Endodermal cell (in vitro differentiated cells): ENCODE results near the gene SSBP2. TPM values are rescaled to one million over a fixed set of nuclear protein-coding genes. Genes with fewer than 3 reads are reported as not detected.

Experiments used
- DNase-seq: peaks from one replicate; pipeline ENCODE4 v3.0.0-alpha.2; 2017
- H3K27ac ChIP-seq: 2 replicates; pipeline ENCODE4 v1.5.1; 2013; ENCODE audit warnings: mild to moderate bottlenecking, low read depth, low read length, moderate library complexity
- H3K27me3 ChIP-seq: 2 replicates; pipeline ENCODE4 v1.6.1; 2013; ENCODE audit warnings: mild to moderate bottlenecking, low read length, moderate library complexity; ENCODE audit not compliant: insufficient read depth, control insufficient read depth, poor library complexity, severe bottlenecking
- H3K36me3 ChIP-seq: 2 replicates; pipeline ENCODE4 v1.7.0; 2013; ENCODE audit warnings: mild to moderate bottlenecking, low read length, moderate library complexity; ENCODE audit not compliant: control insufficient read depth, insufficient read depth
- H3K4me1 ChIP-seq: one replicate; pipeline ENCODE4 v1.7.0; 2013; ENCODE audit warnings: low read length; ENCODE audit not compliant: control insufficient read depth, insufficient read depth
- H3K4me3 ChIP-seq: 2 replicates; pipeline ENCODE4 v1.5.1; 2013; ENCODE audit warnings: mild to moderate bottlenecking, low read length, moderate library complexity
- H3K9ac ChIP-seq: 2 replicates; pipeline ENCODE4 v1.6.1; 2013; ENCODE audit warnings: mild to moderate bottlenecking, low read length, moderate library complexity; ENCODE audit not compliant: poor library complexity, severe bottlenecking; ENCODE audit errors: extremely low read depth
- H3K9me3 ChIP-seq: 2 replicates; pipeline ENCODE4 v1.6.1; 2013; ENCODE audit warnings: mild to moderate bottlenecking, low read length, moderate library complexity; ENCODE audit not compliant: control insufficient read depth
- H3K27ac Mint-ChIP-seq: 2 replicates; pipeline ENCODE4 v1.8.0; 2020; ENCODE audit warnings: mixed read lengths
- H3K27me3 Mint-ChIP-seq: 2 replicates; pipeline ENCODE4 v1.8.0; 2021; ENCODE audit warnings: mild to moderate bottlenecking, mixed read lengths; ENCODE audit not compliant: insufficient read depth
- H3K36me3 Mint-ChIP-seq: 2 replicates; pipeline ENCODE4 v1.8.0; 2020; ENCODE audit warnings: low read depth, mixed read lengths
- H3K4me1 Mint-ChIP-seq: 2 replicates; pipeline ENCODE4 v1.8.0; 2020; ENCODE audit warnings: mixed read lengths
- H3K4me3 Mint-ChIP-seq: 2 replicates; pipeline ENCODE4 v1.8.0; 2020; ENCODE audit warnings: mild to moderate bottlenecking, moderate library complexity, mixed read lengths
- H3K9me3 Mint-ChIP-seq: 2 replicates; pipeline ENCODE4 v1.8.0; 2020; ENCODE audit warnings: mild to moderate bottlenecking, mixed read lengths
- CTCF ChIP-seq: fragments of 200-600 bp; sonication (generic); conservative IDR thresholded peaks from 2 replicates; pipeline ENCODE4 v1.5.0; 2021; ENCODE audit warnings: antibody characterized with exemption, mild to moderate bottlenecking
- WGBS, 2 experiments: methylation state at CpG; one replicate each; pipeline versions ENCODE4 v1.1.5 to v1.1.7; 2013; ENCODE audit warnings: missing lambda C conversion rate in 2 of 2, mixed read lengths in 1 of 2; ENCODE audit not compliant: insufficient coverage in 1 of 2, insufficient read length in 1 of 2; 5-methylcytosine and 5-hydroxymethylcytosine counted together
- total RNA-seq, 2 donors: library from RNA; stranded (reverse); fragmentation: NEBNext Ultra II Directional in 1 of 2; extraction: Animal tissue kit (Norgen Biotek cat#: 25700) in 1 of 2; gene quantifications; 2 replicates in 1 of 2; 3 replicates in 1 of 2; pipeline ENCODE4 v1.2.1, GENCODE V29; 2021

The SSBP2 gene
- total RNA-seq, 2 donors from 2014 or later: 27.5 to 30.2 TPM

DNA sequence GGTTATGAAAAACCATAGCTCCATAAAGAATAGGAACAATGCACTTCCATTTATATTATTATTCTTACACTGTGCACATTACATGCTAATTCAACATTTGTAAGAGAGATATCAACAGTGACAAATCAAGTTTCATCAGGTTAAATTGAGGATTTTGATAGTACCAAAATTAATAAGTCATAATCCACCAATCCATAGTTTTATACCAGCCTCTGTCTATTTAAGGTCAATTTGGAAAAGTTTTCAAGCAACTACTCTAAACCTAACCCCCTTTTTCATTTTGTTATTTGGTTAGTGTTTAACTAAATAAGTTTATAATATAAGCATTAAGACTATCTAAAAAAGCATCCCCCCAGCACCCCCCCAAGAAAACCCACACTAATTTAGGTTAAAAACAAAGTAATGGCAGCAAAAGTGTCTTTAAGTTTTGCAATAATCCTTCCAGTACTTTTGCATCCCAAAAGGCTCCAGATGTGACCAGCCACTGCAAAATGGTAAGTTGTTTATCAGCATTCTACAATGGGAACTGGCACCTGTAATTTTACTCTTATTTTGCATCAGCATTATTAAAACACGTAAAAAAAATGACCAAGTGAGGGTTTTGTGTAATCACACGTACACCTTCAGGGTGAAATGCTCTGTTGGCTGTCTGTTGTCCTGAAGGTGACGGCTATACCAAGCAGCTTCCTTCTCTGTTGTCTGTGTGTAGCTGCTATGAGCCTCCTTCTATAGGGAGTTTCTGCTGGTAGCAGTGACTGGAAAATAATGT is 36.8 kb upstream of the SSBP2 start:
- Mint-ChIP-seq H3K9me3 (no peaks in the 10 kb centered on the region), H3K4me1 (peaks cover 14% of the 10 kb centered on the region), H3K4me3 (no peak overlapping the region), H3K27ac (peak overlapping the region; percentile 62), H3K27me3 (no peaks in the 10 kb centered on the region), H3K36me3 (no peaks in the 10 kb centered on the region)
- Histone ChIP-seq H3K27me3 (no peaks in the 10 kb centered on the region), H3K4me3 (no peak overlapping the region), H3K36me3 (no peaks in the 10 kb centered on the region), H3K27ac (peak overlapping the region; percentile 81), H3K9me3 (no peaks in the 10 kb centered on the region), H3K4me1 (no peaks in the 10 kb centered on the region), H3K9ac (no peak overlapping the region)
- 47 to 80% methylated on average over 2 to 3 of the region's 3 CpGs for WGBS, 2 experiments
- TF ChIP-seq CTCF: no peak
- DNase-seq: peak; percentile 81

- no peaks in the 10 kb centered on the region for H3K4me1 ChIP-seq
- H3K36me3 ChIP-seq: no peaks in the 10 kb centered on the region
- H3K4me3 Mint-ChIP-seq: no peak overlapping the region
- TF ChIP-seq CTCF: no peak
- no peaks in the 10 kb centered on the region for H3K27me3 Mint-ChIP-seq
- no peak overlapping the region for H3K27ac ChIP-seq
- DNase-seq: no peak
- no peak overlapping the region for H3K27ac Mint-ChIP-seq
- H3K4me1 Mint-ChIP-seq: peaks cover 14% of the 10 kb centered on the region
- no peak overlapping the region for H3K4me3 ChIP-seq
- no peaks in the 10 kb centered on the region for H3K9me3 Mint-ChIP-seq
- no peaks in the 10 kb centered on the region for H3K27me3 ChIP-seq
- WGBS, 2 experiments: 87 to 93% methylated on average over 5 of the region's 5 CpGs
- no peaks in the 10 kb centered on the region for H3K36me3 Mint-ChIP-seq
- no peaks in the 10 kb centered on the region for H3K9me3 ChIP-seq
- no peak overlapping the region for H3K9ac ChIP-seq
Observed at GRCh38 chr5:81786991-81787390, 36.1 kb upstream of the SSBP2 start.

DNA sequence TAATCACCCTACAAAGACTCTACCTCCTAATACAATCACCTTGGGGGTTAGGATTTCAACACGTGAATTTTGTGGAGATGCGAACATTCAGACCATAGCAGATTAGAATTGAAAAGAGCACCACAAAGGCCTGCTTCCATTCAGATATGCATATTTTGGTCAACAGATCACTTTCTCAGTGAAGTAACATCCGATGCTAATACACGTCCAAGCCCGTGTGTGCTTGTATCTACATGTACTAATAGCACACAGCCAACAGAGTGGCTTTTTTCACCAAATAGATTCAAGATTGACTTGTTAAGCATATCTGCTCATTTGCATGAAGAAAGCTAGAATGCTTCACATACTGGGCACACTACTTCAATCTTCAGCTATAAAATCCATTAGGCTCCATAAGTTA is 35.6 kb upstream of the SSBP2 start:
- DNase-seq: no peak
- H3K9me3 Mint-ChIP-seq: no peaks in the 10 kb centered on the region
- H3K4me1 Mint-ChIP-seq: peaks cover 14% of the 10 kb centered on the region
- H3K27me3 Mint-ChIP-seq: no peaks in the 10 kb centered on the region
- no peak overlapping the region for H3K27ac Mint-ChIP-seq
- WGBS, 2 experiments: 92 to 97% methylated on average over 5 of the region's 5 CpGs
- H3K4me3 Mint-ChIP-seq: no peak overlapping the region
- H3K9ac ChIP-seq: no peak overlapping the region
- H3K27me3 ChIP-seq: no peaks in the 10 kb centered on the region
- H3K36me3 ChIP-seq: no peaks in the 10 kb centered on the region
- H3K36me3 Mint-ChIP-seq: no peaks in the 10 kb centered on the region
- no peak overlapping the region for H3K27ac ChIP-seq
- H3K9me3 ChIP-seq: no peaks in the 10 kb centered on the region
- no peaks in the 10 kb centered on the region for H3K4me1 ChIP-seq
- no peak overlapping the region for H3K4me3 ChIP-seq
- no peak for TF ChIP-seq CTCF
